ENCODE data around the gene SLC39A9. TPM values are rescaled to one million over a fixed set of nuclear protein-coding genes. Genes with fewer than 3 reads are reported as not detected.
A peak's percentile ranks its signal among the peaks of the same experiment; 100 is the strongest.

SLC39A9 gene
- total RNA-seq, 4 donors from 2014 or later, result 64.9 to 101 (median 81.3) TPM

DNA sequence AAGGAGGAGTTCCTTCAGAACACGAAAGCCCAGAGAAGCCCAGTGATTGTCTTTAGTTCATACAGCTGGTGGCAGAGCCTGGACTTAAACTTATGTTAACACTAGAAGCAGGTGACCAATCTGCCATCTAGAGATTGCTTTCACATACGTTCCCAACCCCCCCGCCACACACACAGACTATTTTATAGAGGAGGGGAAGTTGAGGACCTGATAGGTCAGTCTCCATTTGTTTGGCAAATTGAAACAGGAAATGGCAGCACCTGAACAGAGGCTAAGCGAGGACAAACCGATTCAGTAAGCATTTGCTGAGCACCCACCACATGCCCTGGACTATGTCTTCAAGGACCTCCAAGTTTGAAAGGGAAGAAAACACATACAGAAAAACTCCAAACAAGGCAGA lies 81.2 kb downstream of the SLC39A9 start:
- Histone ChIP-seq H3K4me3 (replicated peaks in 1 of 3) (no peak overlapping the region), H3K27me3 (no peaks in the 10 kb centered on the region), H3K4me1 (peaks cover 37 to 42% of the 10 kb centered on the region in 2 donors), H3K9me3 (no peaks in the 10 kb centered on the region), H3K36me3 (no peaks in the 10 kb centered on the region), H3K27ac (no peak overlapping the region)
- intact Hi-C loops (cut with DNase I), result no loop called here
- no peak for DNase-seq
- no peak for TF ChIP-seq CTCF (IDR thresholded peaks at IDR 0.05)
- TF ChIP-seq POLR2A (IDR thresholded peaks at IDR 0.05), result no peak
- WGBS, 2 donors, result 93 to 96% methylated on average over 5 of the region's 5 CpGs

DNA sequence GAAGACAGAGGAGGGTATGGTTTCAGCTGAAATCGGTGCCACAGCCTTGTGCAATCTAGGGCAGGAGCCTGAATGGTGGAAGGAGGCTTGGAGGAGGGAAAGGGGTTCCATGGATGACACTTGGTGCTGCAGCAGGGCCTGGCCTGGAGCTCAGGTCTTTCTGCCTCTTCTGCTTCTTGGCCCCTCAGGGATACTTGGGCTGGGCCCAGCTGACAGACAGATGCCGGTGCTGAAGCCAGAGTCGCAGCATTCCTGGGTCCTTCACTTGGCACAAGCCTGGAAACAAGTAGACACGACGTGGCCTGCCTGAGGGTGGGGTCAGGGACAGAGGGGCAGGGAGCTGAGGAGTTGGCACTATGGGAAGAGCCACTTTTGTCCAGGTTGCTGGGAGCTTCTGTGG lies 81.6 kb downstream of the SLC39A9 start:
- 58 to 62% methylated on average over 5 of the region's 5 CpGs for WGBS, 2 donors
- DNase-seq, result no peak
- Histone ChIP-seq H3K9me3 (no peaks in the 10 kb centered on the region), H3K36me3 (no peaks in the 10 kb centered on the region), H3K4me3 (replicated peaks in 1 of 3) (no peak overlapping the region), H3K27ac (no peak overlapping the region), H3K27me3 (no peaks in the 10 kb centered on the region), H3K4me1 (peaks cover 37 to 46% of the 10 kb centered on the region in 2 donors)
- intact Hi-C loops (cut with DNase I), result no loop called here
- no peak for TF ChIP-seq CTCF (IDR thresholded peaks at IDR 0.05)
- TF ChIP-seq POLR2A (IDR thresholded peaks at IDR 0.05), result no peak

DNA sequence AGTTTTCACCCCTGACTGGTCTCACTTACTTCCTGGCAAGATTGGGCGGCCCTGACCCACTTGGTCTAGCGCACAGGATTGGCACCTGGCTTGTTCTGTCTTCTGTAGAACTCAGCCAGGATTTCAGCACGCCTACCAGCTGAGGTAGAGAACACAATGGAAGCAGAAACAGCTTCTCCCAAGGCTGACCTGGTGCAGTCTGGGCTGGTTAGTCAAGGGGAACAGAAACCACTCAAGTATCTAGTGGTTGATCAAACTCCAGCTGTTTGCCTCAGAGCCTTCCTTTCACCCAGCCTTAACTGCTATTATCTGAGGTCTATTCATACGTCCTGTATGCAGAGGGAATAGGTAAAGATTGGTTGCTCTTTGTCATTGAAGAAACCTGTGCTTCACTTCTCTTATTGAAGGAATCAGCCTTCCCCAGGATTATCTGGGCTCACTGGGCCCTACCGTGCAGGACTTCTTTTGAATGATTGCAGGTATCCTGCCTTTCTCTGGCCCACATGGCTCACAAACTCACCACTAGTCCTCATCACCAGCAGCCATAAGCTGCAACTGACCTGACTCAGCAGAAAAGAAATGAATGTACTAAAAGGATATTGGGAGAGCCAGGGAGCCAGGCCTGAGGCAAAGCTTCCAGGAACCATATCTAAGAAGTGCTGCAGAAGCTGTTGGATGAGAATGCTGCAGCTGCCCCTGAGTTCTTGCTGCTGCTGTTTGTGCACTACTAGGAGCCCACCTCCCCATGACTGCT lies 83.5 kb downstream of the SLC39A9 start:
- Histone ChIP-seq H3K27ac (peak overlapping the region in 2 of 3 donors; percentile 24 to 39), H3K9me3 (no peaks in the 10 kb centered on the region), H3K27me3 (no peaks in the 10 kb centered on the region), H3K4me1 (peaks cover 37 to 48% of the 10 kb centered on the region in 2 donors), H3K4me3 (replicated peaks in 1 of 3) (no peak overlapping the region), H3K36me3 (no peaks in the 10 kb centered on the region)
- TF ChIP-seq POLR2A (IDR thresholded peaks at IDR 0.05) (no peak), CTCF (IDR thresholded peaks at IDR 0.05) (no peak)
- DNase-seq, result peak; percentile 95
- intact Hi-C loops (cut with DNase I), result no loop called here
- WGBS, 2 donors, result 36 to 40% methylated on average over 5 of the region's 5 CpGs

GRCh38 chr14:69483765-69484443 lies 85.4 kb downstream of the SLC39A9 start:
- no peaks in the 10 kb centered on the region for H3K36me3 ChIP-seq
- 6% methylated on average over 24 to 35 of the region's 54 CpGs for WGBS, 2 donors

More at GRCh38 chr14:69483765-69484443, 85.4 kb downstream of the SLC39A9 start:
- H3K27ac ChIP-seq, result peak overlapping the region in 1 of 3 donors; percentile 1
- H3K9me3 ChIP-seq, result no peaks in the 10 kb centered on the region
- no peaks in the 10 kb centered on the region for H3K27me3 ChIP-seq
- DNase-seq, result peak; percentile 61 to 69
- intact Hi-C loops (cut with DNase I), result no loop called here
- H3K4me3 ChIP-seq (replicated peaks in 1 of 3), result peak overlapping the region; percentile 41 to 49 (median 45)
- H3K4me1 ChIP-seq, result peaks cover 37 to 48% of the 10 kb centered on the region in 2 donors
- TF ChIP-seq POLR2A (IDR thresholded peaks at IDR 0.05), result no peak
- TF ChIP-seq CTCF (IDR thresholded peaks at IDR 0.05), result no peak
